BJ (cell line): ENCODE results near the gene THNSL1. TPM values are rescaled to one million over a fixed set of nuclear protein-coding genes. Genes with fewer than 3 reads are reported as not detected.
A peak's percentile ranks its signal among the peaks of the same experiment; 100 is the strongest.

Source experiments
- CTCF ChIA-PET: fragments of 350-600 bp; formaldehyde crosslinking; extraction: SDS; loops from one replicate; lab custom pipeline; 2021; ENCODE audit warnings: antibody characterized with exemption, inconsistent platforms; lab: Yijun Ruan, JAX
- POLR2A ChIA-PET: fragments of 300-600 bp; sonication (Branson Sonifier 250); formaldehyde crosslinking; extraction: SDS; loops from one replicate; lab custom pipeline; 2021; ENCODE audit warnings: antibody characterized with exemption; lab: Charles Lee
- DNase-seq: peaks from one replicate; pipeline ENCODE4 v3.0.0-alpha.2; 2011; ENCODE audit warnings: low read depth
- H3K27me3 ChIP-seq: 2 replicates; pipeline ENCODE4 v1.6.0; 2011; ENCODE audit warnings: low read length; ENCODE audit not compliant: control insufficient read depth, insufficient read depth
- H3K36me3 ChIP-seq: 2 replicates; pipeline ENCODE4 v1.5.1; 2011; ENCODE audit warnings: low read length; ENCODE audit not compliant: control insufficient read depth, insufficient read depth
- H3K4me3 ChIP-seq: 2 replicates; pipeline ENCODE4 v1.5.1; 2011; ENCODE audit warnings: low read depth, mild to moderate bottlenecking, control low read depth, low read length
- CTCF ChIP-seq: IDR thresholded peaks from 2 replicates; pipeline ENCODE4 v1.5.1; 2011; ENCODE audit warnings: low read depth, mild to moderate bottlenecking, control low read depth, inconsistent platforms, low read length, moderate library complexity; ENCODE audit not compliant: insufficient read depth
- polyA plus RNA-seq: library from polyadenylated mRNA; depleted of rRNA; stranded (reverse); fragments of >200 nt; gene quantifications from 2 replicates; pipeline ENCODE4 v1.2.3, GENCODE V29; 2011

The THNSL1 gene
- polyA plus RNA-seq, 1 experiment, result 0.78 TPM

- ChIA-PET POLR2A (no interaction called here), CTCF (no interaction called here)
- no peaks in the 10 kb centered on the region for H3K27me3 ChIP-seq
These were observed 21.9 kb downstream of the THNSL1 start for GRCh38 chr10:25038325-25038724.

GRCh38 chr10:25039531-25039930, 23.1 kb downstream of the THNSL1 start:
- POLR2A ChIA-PET, result no interaction called here
- DNase-seq, result no peak
- CTCF ChIA-PET, result no interaction called here
- no peak overlapping the region for H3K4me3 ChIP-seq
- no peaks in the 10 kb centered on the region for H3K27me3 ChIP-seq
- TF ChIP-seq CTCF, result no peak
- no peaks in the 10 kb centered on the region for H3K36me3 ChIP-seq

More at GRCh38 chr10:25038325-25038724, 21.9 kb downstream of the THNSL1 start:
- no peaks in the 10 kb centered on the region for H3K36me3 ChIP-seq
- no peak for DNase-seq
- TF ChIP-seq CTCF, result no peak
- H3K4me3 ChIP-seq, result no peak overlapping the region

GRCh38 chr10:25046641-25047040, 30.2 kb downstream of the THNSL1 start:
- ChIA-PET CTCF (no interaction called here), POLR2A (no interaction called here)
- DNase-seq, result no peak
- no peak for TF ChIP-seq CTCF
- no peaks in the 10 kb centered on the region for H3K36me3 ChIP-seq
- no peaks in the 10 kb centered on the region; the same call in 1 of the 2 replicates for H3K27me3 ChIP-seq
- no peak overlapping the region for H3K4me3 ChIP-seq

GRCh38 chr10:25047088-25047487, 30.7 kb downstream of the THNSL1 start:
- Histone ChIP-seq H3K27me3 (no peaks in the 10 kb centered on the region; the same call in 1 of the 2 replicates), H3K4me3 (no peak overlapping the region), H3K36me3 (no peaks in the 10 kb centered on the region)
- ChIA-PET POLR2A (no interaction called here), CTCF (no interaction called here)
- no peak for DNase-seq
- no peak for TF ChIP-seq CTCF

- Histone ChIP-seq H3K4me3 (no peak overlapping the region), H3K27me3 (no peaks in the 10 kb centered on the region; the same call in 1 of the 2 replicates), H3K36me3 (no peaks in the 10 kb centered on the region)
- peak; percentile 55 for DNase-seq
- TF ChIP-seq CTCF, result no peak
- ChIA-PET CTCF (no interaction called here), POLR2A (no interaction called here)
These were observed 31.3 kb downstream of the THNSL1 start for GRCh38 chr10:25047591-25048301.
